ENCODE measurements around the gene ANKRD44.

GRCh38 chr2:197209246-197209645 lies 101.3 kb downstream of the ANKRD44 start:
- TF ChIP-seq CBX2 (IDR thresholded peaks at IDR 0.05; ENCODE audit: borderline replicate concordance, low read depth) = no peak
- TF ChIP-seq CTCF (IDR thresholded peaks at IDR 0.05) = no peak
- no peak for TF ChIP-seq TP53 (CRISPR knock-in tag; IDR thresholded peaks at IDR 0.05)
- no peak for TF ChIP-seq HOXA7 (CRISPR knock-in tag; IDR thresholded peaks at IDR 0.05)
- TF ChIP-seq RAD21 (conservative IDR thresholded peaks at IDR 0.05 in 1 of 2, IDR thresholded peaks at IDR 0.05 in 1 of 2) = no peak
- TF ChIP-seq MAFK (IDR thresholded peaks at IDR 0.05; ENCODE audit: partially characterized antibody) = no peak
- no peak for TF ChIP-seq POLR2A (IDR thresholded peaks at IDR 0.05; ENCODE audit: low read length)
- no peak for TF ChIP-seq BCL3 (IDR thresholded peaks at IDR 0.05)
- TF ChIP-seq SMC3 (IDR thresholded peaks at IDR 0.05) = no peak
- TF ChIP-seq CHD2 (IDR thresholded peaks at IDR 0.05; ENCODE audit: low read length, partially characterized antibody) = no peak
- TF ChIP-seq ATOH8 (CRISPR knock-in tag; IDR thresholded peaks at IDR 0.05; ENCODE audit: low read depth) = no peak
- no peak for TF ChIP-seq HMGXB4 (CRISPR knock-in tag; IDR thresholded peaks at IDR 0.05; ENCODE audit: borderline replicate concordance)
- TF ChIP-seq EP300 (IDR thresholded peaks at IDR 0.05) = no peak

Measured in A549 (cell line).